NCI-H82 treated with DMSO at 0.1 percent for 48 hours (cell line): ENCODE results near the gene SLC14A1.
"Not testable (repeated sequence)": the region's sequence is repeated elsewhere in the genome, so short reads cannot be mapped to it uniquely, and the experiment has no call there.

Source experiments
- DNase-seq: peaks from one replicate; lab custom pipeline; 2025; ENCODE audit not compliant: unreplicated experiment; lab: John Stamatoyannopoulos, UW

Gene SLC14A1

GRCh38 chr18:45755934-45756333, 32.0 kb downstream of the SLC14A1 start:
- DNase-seq: no peak

GRCh38 chr18:45757005-45757404, 33.0 kb downstream of the SLC14A1 start:
- DNase-seq: no peak

- DNase-seq: not testable (repeated sequence)
Observed at GRCh38 chr18:45757644-45758043, 33.7 kb downstream of the SLC14A1 start.

- no peak for DNase-seq
Observed at GRCh38 chr18:45760462-45761036, 36.6 kb downstream of the SLC14A1 start.

GRCh38 chr18:45761512-45762114, 37.6 kb downstream of the SLC14A1 start:
- DNase-seq: no peak

- DNase-seq: no peak
Observed at GRCh38 chr18:45764000-45764686, 40.2 kb downstream of the SLC14A1 start.

- no peak for DNase-seq
Observed at GRCh38 chr18:45765796-45766195, 41.8 kb downstream of the SLC14A1 start.

GRCh38 chr18:45771587-45772480, 47.9 kb downstream of the SLC14A1 start:
- peak; percentile 47 for DNase-seq

GRCh38 chr18:45774065-45774521, 50.1 kb downstream of the SLC14A1 start:
- DNase-seq: no peak

- no peak for DNase-seq
Observed at GRCh38 chr18:45775241-45775676, 51.3 kb downstream of the SLC14A1 start.

GRCh38 chr18:45775743-45776142, 51.8 kb downstream of the SLC14A1 start:
- no peak for DNase-seq

- DNase-seq: no peak
Observed at GRCh38 chr18:45777393-45777792, 53.4 kb downstream of the SLC14A1 start.

GRCh38 chr18:45780568-45780967, 56.6 kb downstream of the SLC14A1 start:
- peak; percentile 5 for DNase-seq

GRCh38 chr18:45782662-45783061, 58.7 kb downstream of the SLC14A1 start:
- DNase-seq: no peak

GRCh38 chr18:45783097-45784075, 59.4 kb downstream of the SLC14A1 start:
- no peak for DNase-seq

- no peak for DNase-seq
Observed at GRCh38 chr18:45785134-45785533, 61.2 kb downstream of the SLC14A1 start.

- no peak for DNase-seq
Observed at GRCh38 chr18:45786941-45787340, 63.0 kb downstream of the SLC14A1 start.

- no peak for DNase-seq
Observed at GRCh38 chr18:45787346-45787745, 63.4 kb downstream of the SLC14A1 start.

GRCh38 chr18:45788861-45789260, 64.9 kb downstream of the SLC14A1 start:
- no peak for DNase-seq
